Gastrocnemius medialis (tissue), 4 donors: ENCODE results near the gene C11orf65.

Source experiments
- POLR2A ChIP-seq, 2 donors: fragments of 450-650 bp; IDR thresholded peaks; one replicate each; pipeline ENCODE4 v1.6.1; 2017; ENCODE audit warnings: antibody characterized with exemption in 2 of 2, mild to moderate bottlenecking in 2 of 2, moderate library complexity in 2 of 2
- TF ChIP-seq, protein P1 (sequence below), 5 experiments: fragments of 450-650 bp in 3 of 5; fragments of 200-600 bp in 2 of 5; sonication (generic) in 2 of 5; IDR thresholded peaks in 4 of 5; conservative IDR thresholded peaks in 1 of 5; 1 replicate in 4 of 5; 2 replicates in 1 of 5; pipeline ENCODE4 v1.5.1; 2016 to 2019; ENCODE audit warnings: antibody characterized with exemption in 5 of 5, mild to moderate bottlenecking in 3 of 5, moderate library complexity in 3 of 5

DNA sequence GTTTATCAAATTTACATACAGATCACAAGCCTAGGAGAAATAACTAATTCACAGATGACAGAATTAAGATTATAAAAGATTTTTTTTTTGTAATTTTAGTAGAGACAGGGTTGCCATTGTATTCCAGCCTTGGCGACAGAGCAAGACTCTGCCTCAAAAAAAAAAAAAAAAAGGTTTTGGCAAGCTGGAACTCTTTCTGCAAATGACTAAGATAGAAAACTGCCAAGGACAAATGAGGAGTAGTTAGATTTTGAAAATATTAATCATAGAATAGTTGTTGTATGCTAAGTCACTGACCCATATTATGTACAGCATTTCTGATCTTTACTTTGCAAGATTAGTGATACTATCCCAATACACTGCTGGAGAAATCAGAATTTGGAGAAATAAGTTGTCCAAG lies 99.2 kb downstream of the C11orf65 start:
- TF ChIP-seq, protein P1, sequence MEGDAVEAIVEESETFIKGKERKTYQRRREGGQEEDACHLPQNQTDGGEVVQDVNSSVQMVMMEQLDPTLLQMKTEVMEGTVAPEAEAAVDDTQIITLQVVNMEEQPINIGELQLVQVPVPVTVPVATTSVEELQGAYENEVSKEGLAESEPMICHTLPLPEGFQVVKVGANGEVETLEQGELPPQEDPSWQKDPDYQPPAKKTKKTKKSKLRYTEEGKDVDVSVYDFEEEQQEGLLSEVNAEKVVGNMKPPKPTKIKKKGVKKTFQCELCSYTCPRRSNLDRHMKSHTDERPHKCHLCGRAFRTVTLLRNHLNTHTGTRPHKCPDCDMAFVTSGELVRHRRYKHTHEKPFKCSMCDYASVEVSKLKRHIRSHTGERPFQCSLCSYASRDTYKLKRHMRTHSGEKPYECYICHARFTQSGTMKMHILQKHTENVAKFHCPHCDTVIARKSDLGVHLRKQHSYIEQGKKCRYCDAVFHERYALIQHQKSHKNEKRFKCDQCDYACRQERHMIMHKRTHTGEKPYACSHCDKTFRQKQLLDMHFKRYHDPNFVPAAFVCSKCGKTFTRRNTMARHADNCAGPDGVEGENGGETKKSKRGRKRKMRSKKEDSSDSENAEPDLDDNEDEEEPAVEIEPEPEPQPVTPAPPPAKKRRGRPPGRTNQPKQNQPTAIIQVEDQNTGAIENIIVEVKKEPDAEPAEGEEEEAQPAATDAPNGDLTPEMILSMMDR (IDR thresholded peaks at IDR 0.05 in 4 of 5, conservative IDR thresholded peaks at IDR 0.05 in 1 of 5): no peak
- TF ChIP-seq POLR2A (IDR thresholded peaks at IDR 0.05): no peak
